HT-29 (cell line): ENCODE data around the gene TET2. TPM values are rescaled to one million over a fixed set of nuclear protein-coding genes. Genes with fewer than 3 reads are reported as not detected.

Experiments used
- DNase-seq: peaks from one replicate; pipeline ENCODE4 v3.0.0-alpha.2; 2015; ENCODE audit warnings: low spot score
- total RNA-seq: library from RNA; depleted of rRNA; stranded (reverse); fragments of >200 nt; shearing (Covaris generic); gene quantifications from 2 replicates; pipeline ENCODE4 v1.2.3, GENCODE V29; 2014; rRNA removed

TET2 gene
- 3.9 and 5.2 TPM in 2 replicates for total RNA-seq

DNA sequence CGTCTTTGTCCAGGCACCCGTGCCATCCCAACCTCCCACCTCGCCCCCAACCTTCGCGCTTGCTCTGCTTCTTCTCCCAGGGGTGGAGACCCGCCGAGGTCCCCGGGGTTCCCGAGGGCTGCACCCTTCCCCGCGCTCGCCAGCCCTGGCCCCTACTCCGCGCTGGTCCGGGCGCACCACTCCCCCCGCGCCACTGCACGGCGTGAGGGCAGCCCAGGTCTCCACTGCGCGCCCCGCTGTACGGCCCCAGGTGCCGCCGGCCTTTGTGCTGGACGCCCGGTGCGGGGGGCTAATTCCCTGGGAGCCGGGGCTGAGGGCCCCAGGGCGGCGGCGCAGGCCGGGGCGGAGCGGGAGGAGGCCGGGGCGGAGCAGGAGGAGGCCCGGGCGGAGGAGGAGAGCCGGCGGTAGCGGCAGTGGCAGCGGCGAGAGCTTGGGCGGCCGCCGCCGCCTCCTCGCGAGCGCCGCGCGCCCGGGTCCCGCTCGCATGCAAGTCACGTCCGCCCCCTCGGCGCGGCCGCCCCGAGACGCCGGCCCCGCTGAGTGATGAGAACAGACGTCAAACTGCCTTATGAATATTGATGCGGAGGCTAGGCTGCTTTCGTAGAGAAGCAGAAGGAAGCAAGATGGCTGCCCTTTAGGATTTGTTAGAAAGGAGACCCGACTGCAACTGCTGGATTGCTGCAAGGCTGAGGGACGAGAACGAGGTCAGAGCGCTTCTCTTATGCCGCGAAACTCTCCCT, at the start of gene TET2:
Gene TET2, plus strand, starts transcription at position 601 of the 740 bp plus-strand sequence. CDS start 87,067 bp downstream, outside the sequence.
- DNase-seq: peak; percentile 74

DNA sequence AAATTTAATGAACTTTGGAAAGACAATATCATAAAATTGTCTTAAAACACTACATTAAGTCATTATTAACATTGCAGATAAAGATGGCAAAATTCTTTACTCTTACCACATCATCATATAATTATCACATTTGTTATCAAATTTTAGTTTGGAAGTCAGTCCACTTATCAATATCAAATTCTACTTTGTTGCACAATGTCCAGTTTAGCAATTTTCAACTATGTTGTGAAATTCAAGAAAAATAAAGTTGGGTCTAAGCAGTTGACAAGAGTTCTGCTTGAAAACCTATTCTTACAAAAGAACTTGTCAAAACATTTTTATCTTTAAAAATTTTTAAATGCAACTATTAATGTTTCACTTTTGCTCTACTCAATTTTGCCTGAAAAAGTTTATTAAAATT, 44.7 kb upstream of the TET2 start:
- no peak for DNase-seq

GRCh38 chr4:105106426-105106825, 40.2 kb upstream of the TET2 start:
- no peak for DNase-seq

DNA sequence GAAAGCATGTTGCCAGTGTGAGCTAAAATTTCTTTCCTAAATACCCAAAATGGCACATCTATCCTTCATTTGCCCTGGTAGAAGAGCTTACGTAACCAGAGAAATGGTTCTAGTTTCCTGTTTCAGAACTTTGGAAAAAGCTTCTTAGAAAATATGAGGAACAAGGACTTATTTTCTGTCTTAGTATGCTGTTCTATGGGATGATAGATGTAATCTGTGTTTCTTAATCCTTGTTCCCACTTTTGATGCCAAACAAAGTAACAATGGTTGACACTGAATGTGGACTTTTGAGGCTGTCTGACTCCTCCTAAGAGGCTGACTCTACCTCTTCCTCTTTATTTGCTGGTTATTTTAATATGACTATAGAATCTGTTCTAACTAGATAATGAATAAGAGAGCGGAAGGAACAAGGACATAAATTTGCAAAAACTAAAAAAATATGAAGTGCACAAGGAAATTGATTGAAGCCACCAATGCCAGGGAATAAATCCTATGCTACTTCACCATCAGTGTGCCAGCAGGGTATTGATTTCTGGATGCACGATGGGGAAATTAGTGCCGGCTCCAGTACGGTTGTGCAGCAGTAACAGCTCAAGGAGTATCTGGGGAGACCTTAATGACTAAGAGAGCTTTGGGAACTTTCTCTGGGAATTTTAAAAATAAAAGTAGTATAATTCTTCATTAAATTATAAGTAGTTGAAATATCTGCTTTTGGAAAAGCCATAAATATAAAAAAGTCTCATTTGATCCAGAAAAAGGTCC, 39.4 kb upstream of the TET2 start:
- no peak for DNase-seq

- no peak for DNase-seq
Measured at GRCh38 chr4:105108971-105109370, 37.7 kb upstream of the TET2 start.

- no peak for DNase-seq
Measured at GRCh38 chr4:105112274-105112673, 34.4 kb upstream of the TET2 start.

DNA sequence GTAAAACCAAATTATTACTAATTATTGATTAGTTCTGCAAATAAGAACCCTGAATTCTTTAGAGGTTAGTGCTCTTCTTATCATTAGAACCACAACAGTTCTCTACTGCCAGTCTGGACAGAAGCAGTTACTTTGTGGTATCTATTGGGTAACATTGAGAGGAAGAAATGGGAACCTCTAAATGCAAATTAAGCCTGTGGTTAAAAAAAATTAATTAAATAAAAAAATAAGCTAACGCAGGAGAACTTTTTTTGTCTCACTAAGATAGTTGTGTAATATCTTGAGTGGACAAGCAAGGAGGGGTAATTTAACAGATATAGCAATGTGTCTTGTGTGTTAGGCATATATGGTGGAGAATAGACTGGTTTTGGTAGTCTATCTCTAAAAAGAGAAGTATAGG, 32.9 kb upstream of the TET2 start:
- DNase-seq: no peak

DNA sequence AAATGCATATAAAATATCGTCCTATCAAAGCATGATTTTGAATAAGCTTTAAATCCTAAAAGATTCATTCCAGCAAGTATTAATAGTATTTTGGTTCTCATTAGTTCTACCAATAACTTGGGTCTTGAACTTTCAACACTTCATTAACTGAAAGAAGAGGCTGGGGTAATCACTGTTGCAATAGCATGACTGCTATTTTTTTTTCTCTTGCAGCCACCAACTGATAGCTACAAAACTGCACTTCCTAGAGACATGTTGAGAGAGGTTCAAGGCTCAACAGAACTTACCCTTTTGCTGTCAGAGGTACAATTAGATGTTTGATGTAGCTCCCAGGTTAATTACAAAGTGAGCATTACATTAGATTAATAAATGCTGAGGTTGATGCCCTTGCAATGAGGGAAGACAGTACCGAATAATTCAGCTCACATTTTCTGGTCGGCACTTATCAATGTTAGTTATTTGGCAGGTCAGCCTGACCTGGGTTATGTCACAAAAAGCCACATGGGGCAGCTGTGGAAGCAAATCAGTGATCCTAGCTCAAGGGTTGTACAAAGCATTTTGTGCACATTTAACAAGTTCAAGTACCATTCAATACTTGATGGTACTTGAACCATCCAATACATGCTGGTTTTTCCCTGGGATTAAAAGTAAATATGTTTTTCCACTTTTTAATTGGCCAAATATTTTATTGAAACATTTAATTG, 29.9 kb upstream of the TET2 start:
- no peak for DNase-seq

DNA sequence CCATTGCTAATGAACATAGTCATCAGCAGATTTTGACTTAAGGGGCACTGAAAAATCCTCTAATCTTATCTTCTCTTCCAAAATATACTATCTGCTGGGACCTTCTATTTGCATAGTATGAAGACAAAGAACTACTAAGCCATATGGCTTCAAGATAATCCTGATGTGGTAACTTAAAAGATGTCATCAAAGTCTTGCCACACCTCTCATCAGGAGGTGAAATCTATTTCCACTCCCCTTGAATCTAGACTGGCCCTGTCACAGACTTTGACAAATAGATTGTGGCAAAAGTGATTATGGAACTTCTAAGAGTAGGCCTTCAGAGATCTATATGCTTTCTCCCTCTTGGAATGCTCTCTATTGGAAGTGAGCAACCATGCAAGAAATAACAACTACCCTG, 27.3 kb upstream of the TET2 start:
- DNase-seq: no peak

DNA sequence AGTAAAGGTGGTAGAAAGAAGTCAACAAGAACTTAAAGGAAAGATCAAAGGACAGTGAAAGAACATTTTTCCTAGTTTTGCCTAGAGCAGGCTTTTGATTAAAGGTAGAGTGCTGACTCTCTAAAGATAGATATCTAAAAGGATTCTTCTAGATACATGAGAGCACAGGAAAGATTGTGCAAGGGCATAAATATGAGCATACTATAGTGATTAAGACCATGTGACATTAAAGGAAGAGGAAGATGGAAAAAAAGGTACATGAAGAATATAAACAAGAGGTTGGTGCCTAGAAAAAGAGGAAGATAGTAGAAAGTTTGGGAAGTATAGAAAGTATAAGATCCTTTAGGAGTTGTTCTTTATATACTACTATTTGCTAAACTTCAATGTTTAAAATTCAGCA, 26.1 kb upstream of the TET2 start:
- no peak for DNase-seq

DNA sequence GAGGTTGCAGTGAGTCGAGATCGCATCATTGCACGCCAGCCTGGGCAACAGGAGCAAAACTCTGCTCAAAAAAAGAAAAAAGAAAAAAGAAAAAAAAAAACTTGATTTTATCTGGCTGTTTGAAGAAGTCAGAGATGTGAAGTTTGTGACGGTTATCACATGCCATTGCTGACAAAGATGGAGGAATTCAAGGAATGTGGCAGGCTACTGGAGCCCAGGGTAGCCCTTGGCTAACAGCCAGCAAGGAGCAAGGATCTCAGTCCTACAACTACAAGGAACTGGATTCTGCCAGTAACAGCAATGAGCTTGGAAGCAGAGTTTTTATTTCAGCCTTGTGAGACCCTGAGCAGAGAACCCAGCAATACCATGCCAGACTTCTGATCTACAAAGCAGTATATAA, 24.3 kb upstream of the TET2 start:
- DNase-seq: peak; percentile 10

GRCh38 chr4:105126311-105127169, 20.1 kb upstream of the TET2 start:
- DNase-seq: no peak

- no peak for DNase-seq
Measured at GRCh38 chr4:105127170-105127445, 19.6 kb upstream of the TET2 start.

DNA sequence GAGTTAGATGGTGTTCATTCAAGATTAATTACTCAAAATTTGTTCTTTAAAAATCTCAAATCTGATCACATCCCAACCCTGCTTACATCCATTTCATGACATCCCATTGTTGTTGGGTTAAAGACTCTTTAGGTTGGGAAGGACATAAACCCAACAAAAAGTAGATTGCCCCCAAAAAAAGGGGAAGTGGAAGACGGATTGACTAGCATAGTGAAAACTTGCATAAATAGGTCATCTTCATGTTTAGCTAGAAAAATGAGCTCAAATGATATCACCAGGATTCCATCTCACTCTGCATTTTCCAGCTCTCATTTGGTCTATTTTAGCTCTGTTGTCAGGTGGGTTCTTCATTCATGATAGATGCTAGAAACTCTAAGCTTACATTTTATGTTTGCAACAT, 18.5 kb upstream of the TET2 start:
- DNase-seq: no peak

DNA sequence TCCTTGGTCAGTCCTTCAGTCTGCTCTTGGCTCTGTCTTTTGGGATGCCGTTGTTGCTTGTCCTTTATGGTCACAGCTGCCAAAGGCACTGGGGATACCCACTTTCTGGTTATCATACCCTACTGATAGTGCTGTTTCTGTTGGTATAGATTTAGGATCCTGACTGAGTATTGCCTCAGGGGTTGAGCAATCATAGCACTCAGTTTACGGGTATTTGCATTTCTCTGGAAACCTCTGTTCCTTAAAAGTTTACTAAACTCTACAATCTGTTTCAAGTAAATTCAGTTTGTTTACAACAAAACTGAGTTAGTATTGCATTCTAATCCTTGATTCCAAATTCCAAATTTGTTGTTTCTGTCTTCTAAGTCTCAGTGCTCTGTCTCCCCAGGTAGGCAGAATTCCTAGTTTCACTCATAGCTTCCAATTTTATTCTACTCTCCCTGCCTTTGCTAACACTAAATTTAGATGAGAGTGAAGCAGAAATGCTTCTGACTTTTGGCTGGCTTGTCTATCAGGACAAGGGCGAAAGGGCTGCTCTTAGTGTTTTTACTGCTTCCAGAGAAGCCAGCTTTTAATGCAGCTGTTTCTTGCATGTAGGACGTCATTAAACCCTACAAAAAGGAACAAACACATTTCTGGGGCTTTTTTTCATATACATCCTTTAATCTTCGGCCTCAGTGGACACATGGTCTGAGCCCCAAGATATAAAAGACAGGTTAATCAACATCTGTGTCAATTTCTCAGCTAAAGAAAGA, 17.2 kb upstream of the TET2 start:
- no peak for DNase-seq

DNA sequence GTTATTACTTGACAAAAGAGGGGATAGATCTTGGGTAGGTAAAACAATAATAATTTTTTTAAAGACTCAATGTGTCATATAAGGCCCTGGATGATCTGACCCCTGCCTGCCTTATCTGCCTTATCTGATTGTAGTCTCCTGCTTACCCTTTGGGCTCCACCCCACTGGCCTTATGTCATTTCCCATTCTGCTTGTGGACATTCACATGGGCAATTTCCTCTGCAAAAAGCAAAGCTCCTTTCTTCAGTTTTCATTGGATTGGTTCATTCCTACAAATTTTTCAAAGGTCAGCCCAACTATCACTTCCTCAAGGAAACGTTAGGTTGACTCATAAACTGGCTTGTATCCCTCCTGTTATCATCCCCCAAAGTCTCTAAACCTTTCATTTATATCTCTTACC, 15.7 kb upstream of the TET2 start:
- no peak for DNase-seq

- DNase-seq: no peak
Measured at GRCh38 chr4:105133976-105134375, 12.7 kb upstream of the TET2 start.

DNA sequence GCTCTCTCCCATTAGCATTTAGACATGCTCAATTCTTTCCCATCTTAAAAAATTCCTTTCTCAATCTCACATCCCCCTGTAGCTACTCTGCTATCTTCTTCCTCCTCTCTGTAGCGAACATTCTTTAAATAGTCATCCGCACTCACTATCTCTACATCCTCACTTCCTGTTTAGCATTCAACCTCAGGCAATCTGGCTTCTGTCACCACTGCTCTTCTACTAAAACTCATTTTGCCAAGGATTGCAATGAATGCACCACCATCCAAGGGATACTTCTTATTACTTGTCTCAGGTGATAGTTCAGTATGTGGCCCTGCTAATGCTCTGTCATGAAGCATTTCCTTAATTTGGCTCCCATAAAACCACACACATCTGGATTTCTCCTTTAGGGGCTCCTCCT, 10.9 kb upstream of the TET2 start:
- no peak for DNase-seq

- DNase-seq: no peak
Measured at GRCh38 chr4:105137121-105137875, 9.4 kb upstream of the TET2 start.

DNA sequence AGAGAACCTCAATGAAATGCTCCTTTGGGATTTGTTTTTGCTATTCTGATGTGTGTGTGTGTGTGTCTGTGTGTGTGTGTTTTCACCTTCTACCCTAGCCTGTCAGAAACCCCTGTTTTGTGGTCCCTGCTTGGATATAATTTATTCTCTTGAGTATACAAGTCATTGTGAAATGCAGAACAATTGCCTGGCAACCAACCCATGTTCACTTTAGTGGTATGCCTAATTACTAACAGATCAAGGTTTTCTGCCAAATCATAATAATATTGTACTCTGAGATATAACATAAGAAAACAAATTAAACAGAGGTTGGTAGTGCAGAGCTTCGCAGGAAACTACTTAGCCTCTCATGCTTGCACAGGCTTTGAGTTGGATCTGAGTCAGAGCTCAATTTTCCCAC, 7.0 kb upstream of the TET2 start:
- no peak for DNase-seq
